Neural cell (in vitro differentiated cells): Measurements from ENCODE around the gene GPR65. TPM values are rescaled to one million over a fixed set of nuclear protein-coding genes. Genes with fewer than 3 reads are reported as not detected.

Experiments
- H2AFZ ChIP-seq: fragments of 200-600, 300-800 bp; sonication (generic), shearing (Covaris generic); 2 replicates; pipeline ENCODE4 v1.6.0; 2014; ENCODE audit warnings: low read depth, mild to moderate bottlenecking, antibody characterized with exemption, low read length, moderate library complexity
- H3F3A ChIP-seq: fragments of 200-600 bp; shearing (Covaris generic); 2 replicates; pipeline ENCODE4 v1.6.1; 2016; ENCODE audit warnings: mild to moderate bottlenecking, moderate library complexity, mixed read lengths, antibody characterized with exemption, low read length; ENCODE audit not compliant: insufficient read depth, poor library complexity, severe bottlenecking
- H3K27ac ChIP-seq: fragments of 200-600, 300-800 bp; sonication (generic), shearing (Covaris generic); 2 replicates; pipeline ENCODE4 v1.5.1; 2014; ENCODE audit warnings: mild to moderate bottlenecking, low read length, moderate library complexity
- H3K27me3 ChIP-seq: fragments of 300-800, 200-600 bp; sonication (generic), shearing (Covaris generic); 2 replicates; pipeline ENCODE4 v1.6.0; 2014; ENCODE audit warnings: mild to moderate bottlenecking, low read depth, low read length, moderate library complexity; ENCODE audit not compliant: insufficient read depth
- H3K36me3 ChIP-seq: fragments of 300-800, 200-600 bp; sonication (generic), shearing (Covaris generic); 2 replicates; pipeline ENCODE4 v1.5.1; 2014; ENCODE audit warnings: mild to moderate bottlenecking, antibody characterized with exemption, low read length, moderate library complexity; ENCODE audit not compliant: insufficient read depth
- H3K4me2 ChIP-seq: fragments of 300-800, 200-600 bp; sonication (generic), shearing (Covaris generic); 2 replicates; pipeline ENCODE4 v1.6.0; 2014; ENCODE audit warnings: mild to moderate bottlenecking, low read length
- H3K4me3 ChIP-seq: fragments of 300-800, 200-600 bp; sonication (generic), shearing (Covaris generic); 2 replicates; pipeline ENCODE4 v1.5.1; 2014; ENCODE audit warnings: mild to moderate bottlenecking, low read length, moderate library complexity
- H3K79me2 ChIP-seq: fragments of 200-600 bp; shearing (Covaris generic); replicated peaks from 2 replicates; pipeline ENCODE4 v1.6.0; 2014; ENCODE audit warnings: mild to moderate bottlenecking, low read length, moderate library complexity; ENCODE audit not compliant: insufficient read depth
- H3K9ac ChIP-seq: fragments of 300-800, 200-600 bp; sonication (generic), shearing (Covaris generic); 2 replicates; pipeline ENCODE4 v1.6.1; 2016; ENCODE audit warnings: mild to moderate bottlenecking, low read length, mixed read lengths
- H3K9me2 ChIP-seq: fragments of 200-600 bp; shearing (Covaris generic); 2 replicates; pipeline ENCODE4 v1.6.1; 2016; ENCODE audit warnings: mild to moderate bottlenecking, low read length, mixed read lengths; ENCODE audit not compliant: insufficient read depth
- H3K9me3 ChIP-seq: fragments of 200-600, 300-800 bp; sonication (generic), shearing (Covaris generic); 2 replicates; pipeline ENCODE4 v1.6.1; 2016; ENCODE audit warnings: mild to moderate bottlenecking, mixed run types, low read length, moderate library complexity, mixed read lengths
- H4K20me1 ChIP-seq: fragments of 200-600 bp; shearing (Covaris generic); 2 replicates; pipeline ENCODE4 v1.6.1; 2016; ENCODE audit warnings: mild to moderate bottlenecking, mixed run types; ENCODE audit not compliant: insufficient read depth
- CTCF ChIP-seq: fragments of 450-650 bp; IDR thresholded peaks from 2 replicates; pipeline ENCODE4 v1.5.1; 2014; ENCODE audit warnings: antibody characterized with exemption, mild to moderate bottlenecking, moderate library complexity; ENCODE audit not compliant: poor library complexity, severe bottlenecking
- EP300 ChIP-seq: fragments of 450-650 bp; conservative IDR thresholded peaks from 2 replicates; pipeline ENCODE4 v1.6.1; 2014; ENCODE audit warnings: antibody characterized with exemption, mild to moderate bottlenecking, moderate library complexity; ENCODE audit not compliant: poor library complexity, severe bottlenecking
- MXI1 ChIP-seq: fragments of 450-650 bp; conservative IDR thresholded peaks from 2 replicates; pipeline ENCODE4 v1.6.1; 2014; ENCODE audit warnings: antibody characterized with exemption, mild to moderate bottlenecking; ENCODE audit not compliant: poor library complexity, severe bottlenecking
- RAD21 ChIP-seq: fragments of 450-650 bp; conservative IDR thresholded peaks from 2 replicates; pipeline ENCODE4 v1.6.1; 2014; ENCODE audit warnings: antibody characterized with exemption, mild to moderate bottlenecking, moderate library complexity
- SMC3 ChIP-seq: fragments of 450-650 bp; conservative IDR thresholded peaks from 2 replicates; pipeline ENCODE4 v1.6.1; 2014; ENCODE audit warnings: antibody characterized with exemption, mild to moderate bottlenecking, moderate library complexity; ENCODE audit not compliant: poor library complexity
- polyA plus RNA-seq: library from polyadenylated mRNA; depleted of rRNA; stranded (reverse); fragments of >200 nt; gene quantifications from 2 replicates; pipeline ENCODE4 v1.2.3, GENCODE V29; 2014
- small RNA-seq, 3 experiments: library from RNA; depleted of rRNA; stranded (forward); fragments of <200 nt; gene quantifications; one replicate each; pipeline ENCODE3, GENCODE V24; 2012

Gene GPR65
- polyA plus RNA-seq, 1 donor from 2014 or later, result not detected

GRCh38 chr14:88060576-88060975 lies 55.6 kb downstream of the GPR65 start:
- H3K27ac ChIP-seq, result no peak overlapping the region
- H3K9me3 ChIP-seq, result no peaks in the 10 kb centered on the region
- H3K36me3 ChIP-seq, result no peaks in the 10 kb centered on the region
- H3K4me3 ChIP-seq, result no peak overlapping the region
- no peaks in the 10 kb centered on the region for H3K79me2 ChIP-seq
- H3F3A ChIP-seq, result no peaks in the 10 kb centered on the region
- H3K4me2 ChIP-seq, result no peak overlapping the region
- H3K27me3 ChIP-seq, result no peaks in the 10 kb centered on the region
- H4K20me1 ChIP-seq, result no peaks in the 10 kb centered on the region
- H3K9me2 ChIP-seq, result no peaks in the 10 kb centered on the region
- H3K9ac ChIP-seq, result no peak overlapping the region
- TF ChIP-seq CTCF, result no peak
- TF ChIP-seq EP300, result no peak
- H2AFZ ChIP-seq, result no peak overlapping the region

GRCh38 chr14:88063811-88064210 lies 58.9 kb downstream of the GPR65 start:
- no peak overlapping the region for H2AFZ ChIP-seq
- H3K9ac ChIP-seq, result no peak overlapping the region
- no peak overlapping the region for H3K4me3 ChIP-seq
- no peaks in the 10 kb centered on the region for H4K20me1 ChIP-seq
- H3K9me3 ChIP-seq, result no peaks in the 10 kb centered on the region
- no peaks in the 10 kb centered on the region for H3F3A ChIP-seq
- H3K4me2 ChIP-seq, result no peak overlapping the region
- TF ChIP-seq SMC3, result no peak
- no peak for TF ChIP-seq RAD21
- TF ChIP-seq MXI1, result no peak
- no peaks in the 10 kb centered on the region for H3K79me2 ChIP-seq
- H3K27me3 ChIP-seq, result no peaks in the 10 kb centered on the region
- no peaks in the 10 kb centered on the region for H3K36me3 ChIP-seq
- no peak overlapping the region for H3K27ac ChIP-seq
- no peaks in the 10 kb centered on the region for H3K9me2 ChIP-seq

Small RNA genes lying within 50 kb of the gene (small RNA-seq; reads per million reads assigned to genes)
- gene RNU6-835P, result 0 reads per million in 3 experiments

Other genes starting within 250 kb of the GPR65 start
- 42.6 and 46.9 TPM in 2 replicates for gene GALC, start 12.0 kb upstream of the GPR65 start, polyA plus RNA-seq